ENCODE data around the gene CST8. TPM values are rescaled to one million over a fixed set of nuclear protein-coding genes. Genes with fewer than 3 reads are reported as not detected.
"Not testable (repeated sequence)": the region's sequence is repeated elsewhere in the genome, so short reads cannot be mapped to it uniquely, and the experiment has no call there.

Gene CST8
- total RNA-seq, 1 experiment from 2014 or later, result not detected

- DNase-seq (ENCODE audit: low spot score); in situ Hi-C loops (cut with HindIII; ENCODE audit: low sequenced_read_pairs): not testable (repeated sequence)
These were observed 18.6 kb upstream of the CST8 start for GRCh38 chr20:23472306-23472705.

- in situ Hi-C loops (cut with HindIII; ENCODE audit: low sequenced_read_pairs); DNase-seq (ENCODE audit: low spot score): not testable (repeated sequence)
These were observed 17.6 kb upstream of the CST8 start for GRCh38 chr20:23473293-23473692.

- no peak for DNase-seq (ENCODE audit: low spot score)
- in situ Hi-C loops (cut with HindIII; ENCODE audit: low sequenced_read_pairs), result no loop called here
These were observed 15.5 kb upstream of the CST8 start for GRCh38 chr20:23475395-23475794.

GRCh38 chr20:23476015-23476754 lies 14.7 kb upstream of the CST8 start:
- in situ Hi-C loops (cut with HindIII; ENCODE audit: low sequenced_read_pairs), result no loop called here
- no peak for DNase-seq (ENCODE audit: low spot score)

GRCh38 chr20:23477223-23477622 lies 13.7 kb upstream of the CST8 start:
- in situ Hi-C loops (cut with HindIII; ENCODE audit: low sequenced_read_pairs), result no loop called here
- DNase-seq (ENCODE audit: low spot score), result no peak

- DNase-seq (ENCODE audit: low spot score), result no peak
- in situ Hi-C loops (cut with HindIII; ENCODE audit: low sequenced_read_pairs), result no loop called here
These were observed 11.9 kb upstream of the CST8 start for GRCh38 chr20:23479043-23479442.

- no peak for DNase-seq (ENCODE audit: low spot score)
- in situ Hi-C loops (cut with HindIII; ENCODE audit: low sequenced_read_pairs), result no loop called here
These were observed 8.8 kb upstream of the CST8 start for GRCh38 chr20:23482138-23482537.

- DNase-seq (ENCODE audit: low spot score), result no peak
- in situ Hi-C loops (cut with HindIII; ENCODE audit: low sequenced_read_pairs), result no loop called here
These were observed 6.8 kb upstream of the CST8 start for GRCh38 chr20:23484081-23484480.

GRCh38 chr20:23488470-23488869 lies 2.4 kb upstream of the CST8 start:
- in situ Hi-C loops (cut with HindIII; ENCODE audit: low sequenced_read_pairs), result no loop called here
- no peak for DNase-seq (ENCODE audit: low spot score)

GRCh38 chr20:23488996-23489395 lies 1.9 kb upstream of the CST8 start:
- in situ Hi-C loops (cut with HindIII; ENCODE audit: low sequenced_read_pairs), result no loop called here

GRCh38 chr20:23492292-23492691 lies 1.4 kb downstream of the CST8 start:
- in situ Hi-C loops (cut with HindIII; ENCODE audit: low sequenced_read_pairs), result no loop called here
- DNase-seq (ENCODE audit: low spot score), result no peak

More at GRCh38 chr20:23488996-23489395, 1.9 kb upstream of the CST8 start:
- no peak for DNase-seq (ENCODE audit: low spot score)

- DNase-seq (ENCODE audit: low spot score), result no peak
- in situ Hi-C loops (cut with HindIII; ENCODE audit: low sequenced_read_pairs), result no loop called here
These were observed 2.4 kb downstream of the CST8 start for GRCh38 chr20:23493172-23493772.

GRCh38 chr20:23497536-23497935 lies 6.6 kb downstream of the CST8 start:
- in situ Hi-C loops (cut with HindIII; ENCODE audit: low sequenced_read_pairs), result no loop called here
- DNase-seq (ENCODE audit: low spot score), result no peak

GRCh38 chr20:23501926-23502325 lies 11.0 kb downstream of the CST8 start:
- in situ Hi-C loops (cut with HindIII; ENCODE audit: low sequenced_read_pairs), result no loop called here
- no peak for DNase-seq (ENCODE audit: low spot score)

GRCh38 chr20:23503649-23504048 lies 12.7 kb downstream of the CST8 start:
- no peak for DNase-seq (ENCODE audit: low spot score)
- in situ Hi-C loops (cut with HindIII; ENCODE audit: low sequenced_read_pairs), result no loop called here

GRCh38 chr20:23507346-23507745 lies 16.4 kb downstream of the CST8 start:
- in situ Hi-C loops (cut with HindIII; ENCODE audit: low sequenced_read_pairs), result no loop called here
- DNase-seq (ENCODE audit: low spot score), result no peak

- peak; percentile 37 for DNase-seq (ENCODE audit: low spot score)
- in situ Hi-C loops (cut with HindIII; ENCODE audit: low sequenced_read_pairs), result no loop called here
These were observed 17.7 kb downstream of the CST8 start for GRCh38 chr20:23508449-23509229.

GRCh38 chr20:23509247-23509913 lies 18.5 kb downstream of the CST8 start:
- no peak for DNase-seq (ENCODE audit: low spot score)
- in situ Hi-C loops (cut with HindIII; ENCODE audit: low sequenced_read_pairs), result no loop called here

- DNase-seq (ENCODE audit: low spot score), result no peak
- in situ Hi-C loops (cut with HindIII; ENCODE audit: low sequenced_read_pairs), result no loop called here
These were observed 19.2 kb downstream of the CST8 start for GRCh38 chr20:23510000-23510590.

Measured in G401 (cell line).